Measurements from ENCODE around the gene ATXN7L3B. TPM values are rescaled to one million over a fixed set of nuclear protein-coding genes. Genes with fewer than 3 reads are reported as not detected.

Gene ATXN7L3B
- total and polyA plus RNA-seq, 10 donors: 10.0 to 33.7 (median 25.4) TPM

- intact Hi-C loops (cut with DNase I; ENCODE audit: low total_unique reads): no loop called here
- no peaks in the 10 kb centered on the region for H3K27me3 ChIP-seq (replicated peaks in 1 of 7)
- TF ChIP-seq POLR2A (IDR thresholded peaks at IDR 0.05): no peak
- no peak for TF ChIP-seq POLR2AphosphoS5 (IDR thresholded peaks at IDR 0.05)
- TF ChIP-seq CTCF (IDR thresholded peaks at IDR 0.05 in 8 of 11, conservative IDR thresholded peaks at IDR 0.05 in 3 of 11): no peak
Observed at GRCh38 chr12:74527491-74527890, 10.1 kb upstream of the ATXN7L3B start.

GRCh38 chr12:74530676-74531075, 7.0 kb upstream of the ATXN7L3B start:
- H3K4me1 ChIP-seq: no peaks in the 10 kb centered on the region
- H3K27me3 ChIP-seq (replicated peaks in 1 of 7): no peaks in the 10 kb centered on the region
- TF ChIP-seq CTCF (IDR thresholded peaks at IDR 0.05 in 8 of 11, conservative IDR thresholded peaks at IDR 0.05 in 3 of 11): no peak
- TF ChIP-seq POLR2A (IDR thresholded peaks at IDR 0.05): no peak
- TF ChIP-seq POLR2AphosphoS5 (IDR thresholded peaks at IDR 0.05): no peak
- 66 to 92% (median 85%) methylated on average over 2 of the region's 2 CpGs for WGBS, 5 donors
- no peak overlapping the region for H3K27ac ChIP-seq
- intact Hi-C loops (cut with DNase I; ENCODE audit: low total_unique reads): no loop called here
- no peak for DNase-seq
- H3K9me3 ChIP-seq: no peaks in the 10 kb centered on the region
- no peak overlapping the region for H3K4me3 ChIP-seq
- no peaks in the 10 kb centered on the region for H3K36me3 ChIP-seq

More at GRCh38 chr12:74527491-74527890, 10.1 kb upstream of the ATXN7L3B start:
- no peak for DNase-seq
- 65 to 82% (median 75%) methylated on average over 2 of the region's 2 CpGs for WGBS, 5 donors
- no peaks in the 10 kb centered on the region for H3K36me3 ChIP-seq
- H3K9me3 ChIP-seq: no peaks in the 10 kb centered on the region
- no peak overlapping the region for H3K27ac ChIP-seq
- no peak overlapping the region for H3K4me3 ChIP-seq
- no peaks in the 10 kb centered on the region for H3K4me1 ChIP-seq

GRCh38 chr12:74535536-74535935, 2.1 kb upstream of the ATXN7L3B start:
- no peak overlapping the region for H3K4me3 ChIP-seq
- TF ChIP-seq CTCF (IDR thresholded peaks at IDR 0.05 in 8 of 11, conservative IDR thresholded peaks at IDR 0.05 in 3 of 11): no peak
- TF ChIP-seq POLR2A (IDR thresholded peaks at IDR 0.05): no peak
- TF ChIP-seq POLR2AphosphoS5 (IDR thresholded peaks at IDR 0.05): no peak
- H3K9me3 ChIP-seq: no peaks in the 10 kb centered on the region
- intact Hi-C loops (cut with DNase I; ENCODE audit: low total_unique reads): no loop called here
- WGBS, 5 donors: 64 to 74% (median 71%) methylated on average over 5 of the region's 5 CpGs
- H3K27ac ChIP-seq: no peak overlapping the region
- peaks cover 19 to 29% (median 27%) of the 10 kb centered on the region in 6 donors for H3K4me1 ChIP-seq
- peaks cover 0 to 13% (median 2%) of the 10 kb centered on the region in 6 donors for H3K36me3 ChIP-seq
- H3K27me3 ChIP-seq (replicated peaks in 1 of 7): no peaks in the 10 kb centered on the region
- no peak for DNase-seq

GRCh38 chr12:74537126-74537706, 419 bp upstream of the ATXN7L3B start:
- intact Hi-C loops (cut with DNase I; ENCODE audit: low total_unique reads): no loop called here
- TF ChIP-seq POLR2AphosphoS5 (IDR thresholded peaks at IDR 0.05) (no peak), POLR2A (IDR thresholded peaks at IDR 0.05) (no peak), CTCF (IDR thresholded peaks at IDR 0.05 in 8 of 11, conservative IDR thresholded peaks at IDR 0.05 in 3 of 11) (peak; percentile 55 to 82 (median 77))
- WGBS, 5 donors: 0 to 1% (median 1%) methylated on average over 8 of the region's 8 CpGs
- Histone ChIP-seq H3K9me3 (no peaks in the 10 kb centered on the region), H3K36me3 (peaks cover 0 to 29% (median 2%) of the 10 kb centered on the region in 6 donors), H3K27me3 (replicated peaks in 1 of 7) (no peaks in the 10 kb centered on the region), H3K4me1 (peaks cover 22 to 46% (median 42%) of the 10 kb centered on the region in 6 donors), H3K4me3 (peak overlapping the region; percentile 57 to 88 (median 66)), H3K27ac (peak overlapping the region; percentile 76 to 96 (median 94))
- no peak for DNase-seq

All from spleen (tissue), 11 donors.